Measurements from ENCODE around the gene SMAD2.
A peak's percentile ranks its signal among the peaks of the same experiment; 100 is the strongest.

Gene SMAD2

GRCh38 chr18:47775961-47776360 lies 154.5 kb downstream of the SMAD2 start:
- Histone ChIP-seq H3K79me2 (ENCODE audit: low read length) (no peaks in the 10 kb centered on the region), H3K9ac (ENCODE audit: low read length) (no peak overlapping the region), H3K27ac (ENCODE audit: low read length) (no peak overlapping the region), H3K27me3 (replicated peaks; ENCODE audit: insufficient read depth, low read length) (no peaks in the 10 kb centered on the region), H3F3A (ENCODE audit: insufficient read depth, low read length) (no peaks in the 10 kb centered on the region), H3K36me3 (replicated peaks; ENCODE audit: insufficient read depth, low read length) (no peaks in the 10 kb centered on the region), H3K9me3 (replicated peaks; ENCODE audit: insufficient read depth, low read length) (no peaks in the 10 kb centered on the region), H3K9me2 (replicated peaks; ENCODE audit: insufficient read depth, low read length) (no peaks in the 10 kb centered on the region), H4K20me1 (ENCODE audit: insufficient read depth, low read length) (no peaks in the 10 kb centered on the region), H3K4me2 (ENCODE audit: low read depth, low read length) (no peak overlapping the region), H3K4me1 (ENCODE audit: low read length) (no peaks in the 10 kb centered on the region), H2AFZ (ENCODE audit: low read length) (no peak overlapping the region), H3K4me3 (ENCODE audit: low read length) (no peak overlapping the region)
- TF ChIP-seq EZH2 (optimal IDR thresholded peaks at IDR 0.05; ENCODE audit: low read depth, low read length) (no peak), CTCF (IDR thresholded peaks at IDR 0.05; ENCODE audit: low read length) (no peak), EZH2phosphoT487 (IDR thresholded peaks at IDR 0.05; ENCODE audit: low read length) (no peak)
- no peak for DNase-seq

GRCh38 chr18:47773931-47774330 lies 156.5 kb downstream of the SMAD2 start:
- Histone ChIP-seq H3K27ac (ENCODE audit: low read length) (no peak overlapping the region), H3K4me1 (ENCODE audit: low read length) (no peaks in the 10 kb centered on the region), H3K4me3 (ENCODE audit: low read length) (no peak overlapping the region), H3K36me3 (replicated peaks; ENCODE audit: insufficient read depth, low read length) (no peaks in the 10 kb centered on the region), H3F3A (ENCODE audit: insufficient read depth, low read length) (no peaks in the 10 kb centered on the region), H3K4me2 (ENCODE audit: low read depth, low read length) (no peak overlapping the region), H2AFZ (ENCODE audit: low read length) (no peak overlapping the region), H3K9ac (ENCODE audit: low read length) (no peak overlapping the region), H3K9me3 (replicated peaks; ENCODE audit: insufficient read depth, low read length) (no peaks in the 10 kb centered on the region), H3K79me2 (ENCODE audit: low read length) (no peaks in the 10 kb centered on the region), H3K27me3 (replicated peaks; ENCODE audit: insufficient read depth, low read length) (no peaks in the 10 kb centered on the region), H4K20me1 (ENCODE audit: insufficient read depth, low read length) (no peaks in the 10 kb centered on the region), H3K9me2 (replicated peaks; ENCODE audit: insufficient read depth, low read length) (no peaks in the 10 kb centered on the region)
- TF ChIP-seq CTCF (IDR thresholded peaks at IDR 0.05; ENCODE audit: low read length) (no peak), EZH2 (optimal IDR thresholded peaks at IDR 0.05; ENCODE audit: low read depth, low read length) (no peak), EZH2phosphoT487 (IDR thresholded peaks at IDR 0.05; ENCODE audit: low read length) (no peak)
- DNase-seq: no peak

GRCh38 chr18:47772374-47773248 lies 157.8 kb downstream of the SMAD2 start:
- Histone ChIP-seq H3K4me1 (ENCODE audit: low read length) (no peaks in the 10 kb centered on the region), H3K9ac (ENCODE audit: low read length) (no peak overlapping the region), H3K27me3 (replicated peaks; ENCODE audit: insufficient read depth, low read length) (no peaks in the 10 kb centered on the region), H2AFZ (ENCODE audit: low read length) (no peak overlapping the region; the same call in 1 of the 2 replicates), H3K4me2 (ENCODE audit: low read depth, low read length) (no peak overlapping the region), H3K9me2 (replicated peaks; ENCODE audit: insufficient read depth, low read length) (no peaks in the 10 kb centered on the region), H3K36me3 (replicated peaks; ENCODE audit: insufficient read depth, low read length) (no peaks in the 10 kb centered on the region), H3F3A (ENCODE audit: insufficient read depth, low read length) (no peaks in the 10 kb centered on the region), H4K20me1 (ENCODE audit: insufficient read depth, low read length) (no peaks in the 10 kb centered on the region), H3K27ac (ENCODE audit: low read length) (no peak overlapping the region), H3K9me3 (replicated peaks; ENCODE audit: insufficient read depth, low read length) (no peaks in the 10 kb centered on the region), H3K4me3 (ENCODE audit: low read length) (no peak overlapping the region), H3K79me2 (ENCODE audit: low read length) (no peaks in the 10 kb centered on the region)
- TF ChIP-seq EZH2 (optimal IDR thresholded peaks at IDR 0.05; ENCODE audit: low read depth, low read length): no peak
- no peak for TF ChIP-seq EZH2phosphoT487 (IDR thresholded peaks at IDR 0.05; ENCODE audit: low read length)
- TF ChIP-seq CTCF (IDR thresholded peaks at IDR 0.05; ENCODE audit: low read length): peak; percentile 87
- peak; percentile 42 for DNase-seq
